ENCODE data around the gene RSPH4A. TPM values are rescaled to one million over a fixed set of nuclear protein-coding genes. Genes with fewer than 3 reads are reported as not detected.

Gene RSPH4A
- total RNA-seq, 5 donors from 2014 or later (not counting 1 experiment from before 2014, with no cell fraction given): 0.38 to 0.91 (median 0.43) TPM

DNA sequence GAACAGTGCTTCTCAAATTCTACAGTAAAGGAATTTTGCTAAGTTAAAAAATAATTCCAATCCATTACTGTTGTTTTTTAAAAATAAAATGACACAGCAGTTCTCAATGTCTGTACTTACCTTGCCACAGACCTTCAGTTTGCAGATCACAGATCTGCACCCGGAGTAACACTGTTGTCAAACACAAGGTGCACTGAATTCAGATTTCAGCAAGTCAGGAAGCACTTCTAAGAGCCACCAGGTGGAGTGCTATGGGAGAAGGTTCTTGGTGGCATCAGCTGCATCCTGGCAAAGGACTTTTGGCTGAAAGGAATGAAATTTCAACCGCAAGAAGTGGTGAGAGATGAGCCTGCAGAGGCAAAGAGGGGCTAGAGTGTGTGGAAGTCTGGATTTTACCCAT lies 17.4 kb downstream of the RSPH4A start:
- ChIA-PET POLR2A (interaction anchor here in 1 of 2 donors (0.7 kb wide), 1 partner anchor 27 kb away, joined by 8 read pairs; no protein-coding TSS in a partner anchor), CTCF (no interaction called here)
- Mint-ChIP-seq H3K9me3 (no peaks in the 10 kb centered on the region), H3K27ac (no peak overlapping the region), H3K27me3 (no peaks in the 10 kb centered on the region), H3K4me3 (no peak overlapping the region), H3K36me3 (peaks cover 32% of the 10 kb centered on the region), H3K4me1 (peaks cover 0 to 9% (median 1%) of the 10 kb centered on the region in 3 donors)
- H3K27me3 ChIP-seq (replicated peaks in 1 of 2; ENCODE audit: control insufficient read depth in 2 of 2, extremely low read depth in 1 of 2, insufficient read depth in 2 of 2, low read length in 1 of 2): no peaks in the 10 kb centered on the region
- H3K4me3 ChIP-seq (ENCODE audit: control insufficient read depth in 1 of 2, extremely low read depth in 1 of 2, low read length in 1 of 2): no peak overlapping the region
- no peak overlapping the region for H3K27ac ChIP-seq (ENCODE audit: low read length)
- WGBS (ENCODE audit: insufficient coverage): 60% methylated on average over 2 of the region's 2 CpGs
- peaks cover 5 to 12% of the 10 kb centered on the region in 2 donors for H3K36me3 ChIP-seq (ENCODE audit: control insufficient read depth in 2 of 2, extremely low read depth in 1 of 2, insufficient read depth in 1 of 2, low read length in 1 of 2)
- ATAC-seq (replicated peaks in 1 of 4) (no peak), DNase-seq (peak in 1 of 35 experiments; percentile 5)
- H3K4me1 ChIP-seq (ENCODE audit: control insufficient read depth in 1 of 2, extremely low read depth in 1 of 2, insufficient read depth in 2 of 2, low read length in 2 of 2): no peaks in the 10 kb centered on the region
- H3K9me3 ChIP-seq: no peaks in the 10 kb centered on the region

DNA sequence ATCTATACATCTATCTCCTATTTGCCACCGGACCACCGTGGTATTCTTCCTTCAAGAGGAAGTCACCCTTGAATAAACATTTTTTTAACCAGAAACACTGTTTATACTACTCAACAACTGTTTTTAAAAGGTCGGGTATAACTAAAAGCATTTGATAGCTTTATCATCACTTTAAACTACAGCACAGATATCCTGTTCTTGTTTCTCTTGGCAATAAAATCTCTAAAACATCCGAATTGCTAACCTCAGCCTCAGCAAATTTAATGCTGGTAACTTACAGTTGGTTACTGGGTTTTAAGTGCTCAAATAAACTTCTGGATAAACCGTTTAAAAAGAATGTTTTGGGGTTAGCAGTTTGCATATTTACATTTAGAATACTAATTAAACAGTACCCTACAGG lies 31.9 kb downstream of the RSPH4A start:
- H3K36me3 Mint-ChIP-seq: peaks cover 35% of the 10 kb centered on the region
- DNase-seq (no peak), ATAC-seq (replicated peaks in 1 of 4) (no peak)
- H3K4me3 Mint-ChIP-seq: no peak overlapping the region
- Histone ChIP-seq H3K27ac (ENCODE audit: low read length) (no peak overlapping the region), H3K27me3 (replicated peaks in 1 of 2; ENCODE audit: control insufficient read depth in 2 of 2, extremely low read depth in 1 of 2, insufficient read depth in 2 of 2, low read length in 1 of 2) (no peaks in the 10 kb centered on the region), H3K4me1 (ENCODE audit: control insufficient read depth in 1 of 2, extremely low read depth in 1 of 2, insufficient read depth in 2 of 2, low read length in 2 of 2) (no peaks in the 10 kb centered on the region), H3K9me3 (no peaks in the 10 kb centered on the region), H3K36me3 (ENCODE audit: control insufficient read depth in 2 of 2, extremely low read depth in 1 of 2, insufficient read depth in 1 of 2, low read length in 1 of 2) (peaks cover 0 to 23% of the 10 kb centered on the region in 2 donors), H3K4me3 (ENCODE audit: control insufficient read depth in 1 of 2, extremely low read depth in 1 of 2, low read length in 1 of 2) (no peak overlapping the region)
- H3K9me3 Mint-ChIP-seq: no peaks in the 10 kb centered on the region
- ChIA-PET POLR2A (interaction anchor here (0.5 to 0.7 kb wide), 3 partner anchors 430 to 1954 kb away, joined by 3 read pairs; no protein-coding TSS in a partner anchor), CTCF (interaction anchor here (0.5 to 1.1 kb wide), 6 partner anchors 24 to 379 kb away, joined by 3 to 5 read pairs (median 4); no protein-coding TSS in a partner anchor)
- no peaks in the 10 kb centered on the region for H3K27me3 Mint-ChIP-seq
- H3K27ac Mint-ChIP-seq: no peak overlapping the region
- 55% methylated on average over 2 of the region's 5 CpGs for WGBS (ENCODE audit: insufficient coverage)
- peaks cover 8 to 11% (median 9%) of the 10 kb centered on the region in 3 donors for H3K4me1 Mint-ChIP-seq

DNA sequence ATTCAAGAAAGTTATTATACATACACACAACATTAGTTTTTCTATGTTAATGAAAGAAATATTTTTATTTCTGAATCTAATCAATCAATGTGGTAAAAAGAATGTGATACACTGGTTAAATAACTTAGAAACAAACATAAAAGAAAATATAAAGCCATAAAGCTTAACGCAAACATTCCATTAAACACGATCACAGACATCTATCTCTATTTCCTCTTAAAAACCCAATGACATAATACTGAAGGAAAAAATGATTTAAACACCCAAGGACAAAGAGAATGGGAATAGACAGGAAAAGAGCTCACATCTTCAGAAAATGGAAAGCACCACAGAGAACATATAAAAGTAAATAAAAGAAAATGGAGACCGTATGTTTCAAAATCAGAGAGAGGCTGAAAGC lies 32.9 kb downstream of the RSPH4A start:
- DNase-seq (no peak), ATAC-seq (replicated peaks in 1 of 4) (no peak)
- no peak overlapping the region for H3K27ac ChIP-seq (ENCODE audit: low read length)
- H3K36me3 Mint-ChIP-seq: peaks cover 27% of the 10 kb centered on the region
- H3K27ac Mint-ChIP-seq: no peak overlapping the region
- POLR2A ChIA-PET: interaction anchor here in 1 of 2 donors (0.6 kb wide), 1 partner anchor 897 kb away, joined by 3 read pairs; no protein-coding TSS in a partner anchor
- CTCF ChIA-PET: interaction anchor here (0.5 to 1.1 kb wide), 4 partner anchors 11 to 114 kb away, joined by 3 read pairs; partner anchors contain the start of gene ZUP1 (in 1 of the 2)
- H3K4me3 ChIP-seq (ENCODE audit: control insufficient read depth in 1 of 2, extremely low read depth in 1 of 2, low read length in 1 of 2): no peak overlapping the region
- no peaks in the 10 kb centered on the region for H3K27me3 Mint-ChIP-seq
- H3K4me1 Mint-ChIP-seq: peaks cover 8 to 9% (median 8%) of the 10 kb centered on the region in 3 donors
- H3K4me3 Mint-ChIP-seq: no peak overlapping the region
- H3K9me3 ChIP-seq: no peaks in the 10 kb centered on the region
- no peaks in the 10 kb centered on the region for H3K27me3 ChIP-seq (replicated peaks in 1 of 2; ENCODE audit: control insufficient read depth in 2 of 2, extremely low read depth in 1 of 2, insufficient read depth in 2 of 2, low read length in 1 of 2)
- peaks cover 0 to 23% of the 10 kb centered on the region in 2 donors for H3K36me3 ChIP-seq (ENCODE audit: control insufficient read depth in 2 of 2, extremely low read depth in 1 of 2, insufficient read depth in 1 of 2, low read length in 1 of 2)
- WGBS (ENCODE audit: insufficient coverage): no CpG with 5 or more reads among the region's 3 CpGs
- H3K9me3 Mint-ChIP-seq: no peaks in the 10 kb centered on the region
- H3K4me1 ChIP-seq (ENCODE audit: control insufficient read depth in 1 of 2, extremely low read depth in 1 of 2, insufficient read depth in 2 of 2, low read length in 2 of 2): no peaks in the 10 kb centered on the region

DNA sequence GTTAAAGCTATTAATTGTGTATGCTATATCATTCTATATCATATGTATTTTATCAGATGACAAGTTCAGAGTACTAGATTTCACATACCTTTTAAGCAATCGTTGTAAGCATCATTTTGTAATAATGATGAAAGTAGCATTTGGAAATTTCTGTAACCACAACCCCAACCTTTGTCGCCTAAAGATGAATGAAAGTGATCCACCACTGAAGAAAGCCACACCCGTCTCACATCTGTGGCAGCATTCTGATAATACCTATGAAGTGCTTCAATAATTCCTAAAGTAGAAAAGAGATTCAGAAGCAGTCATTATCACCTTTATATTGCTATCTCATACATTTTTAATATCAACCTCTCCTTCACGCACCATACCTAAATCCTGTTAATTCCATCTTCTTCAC lies 35.6 kb downstream of the RSPH4A start:
- DNase-seq (no peak), ATAC-seq (replicated peaks in 1 of 4) (no peak)
- no peaks in the 10 kb centered on the region for H3K9me3 Mint-ChIP-seq
- H3K4me1 ChIP-seq (ENCODE audit: control insufficient read depth in 1 of 2, extremely low read depth in 1 of 2, insufficient read depth in 2 of 2, low read length in 2 of 2): no peaks in the 10 kb centered on the region
- ChIA-PET CTCF (interaction anchor here (0.9 to 1.0 kb wide), 2 partner anchors 89 to 435 kb away, joined by 3 to 4 read pairs; no protein-coding TSS in a partner anchor), POLR2A (interaction anchor here in 1 of 2 donors (0.6 kb wide), 1 partner anchor 15 kb away, joined by 3 read pairs; no protein-coding TSS in a partner anchor)
- no peaks in the 10 kb centered on the region for H3K27me3 Mint-ChIP-seq
- WGBS (ENCODE audit: insufficient coverage): 69% methylated on average over 2 of the region's 4 CpGs
- H3K9me3 ChIP-seq: no peaks in the 10 kb centered on the region
- peaks cover 24% of the 10 kb centered on the region for H3K36me3 Mint-ChIP-seq
- peaks cover 5 to 8% (median 7%) of the 10 kb centered on the region in 3 donors for H3K4me1 Mint-ChIP-seq
- peaks cover 0 to 25% of the 10 kb centered on the region in 2 donors for H3K36me3 ChIP-seq (ENCODE audit: control insufficient read depth in 2 of 2, extremely low read depth in 1 of 2, insufficient read depth in 1 of 2, low read length in 1 of 2)
- no peak overlapping the region for H3K27ac ChIP-seq (ENCODE audit: low read length)
- H3K4me3 ChIP-seq (ENCODE audit: control insufficient read depth in 1 of 2, extremely low read depth in 1 of 2, low read length in 1 of 2): no peak overlapping the region
- no peak overlapping the region for H3K4me3 Mint-ChIP-seq
- H3K27ac Mint-ChIP-seq: peak overlapping the region; percentile 0 to 21
- H3K27me3 ChIP-seq (replicated peaks in 1 of 2; ENCODE audit: control insufficient read depth in 2 of 2, extremely low read depth in 1 of 2, insufficient read depth in 2 of 2, low read length in 1 of 2): no peaks in the 10 kb centered on the region

DNA sequence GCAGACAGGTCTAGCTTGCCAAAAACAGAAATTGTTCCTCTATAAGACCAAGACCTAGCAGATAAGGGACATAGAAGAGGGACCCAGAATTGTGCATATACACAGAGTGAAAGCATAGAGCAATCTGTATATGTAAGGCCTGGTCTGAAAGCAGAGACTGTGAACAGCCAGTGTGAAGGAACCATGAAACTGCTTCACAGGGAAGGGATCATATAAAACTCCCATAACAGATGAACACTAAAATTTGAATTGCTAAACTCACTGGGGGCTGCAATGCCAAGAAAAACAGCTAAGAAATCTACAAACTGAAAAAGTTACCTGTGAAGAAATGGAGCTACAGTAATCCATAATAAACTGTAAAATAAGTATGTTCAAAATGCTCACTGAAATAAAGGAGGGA lies 45.3 kb downstream of the RSPH4A start:
- Histone ChIP-seq H3K27me3 (replicated peaks in 1 of 2; ENCODE audit: control insufficient read depth in 2 of 2, extremely low read depth in 1 of 2, insufficient read depth in 2 of 2, low read length in 1 of 2) (no peaks in the 10 kb centered on the region), H3K4me1 (ENCODE audit: control insufficient read depth in 1 of 2, extremely low read depth in 1 of 2, insufficient read depth in 2 of 2, low read length in 2 of 2) (peaks cover 7 to 9% of the 10 kb centered on the region in 2 experiments), H3K27ac (ENCODE audit: low read length) (no peak overlapping the region), H3K36me3 (ENCODE audit: control insufficient read depth in 2 of 2, extremely low read depth in 1 of 2, insufficient read depth in 1 of 2, low read length in 1 of 2) (peaks cover 0 to 15% of the 10 kb centered on the region in 2 donors), H3K4me3 (ENCODE audit: control insufficient read depth in 1 of 2, extremely low read depth in 1 of 2, low read length in 1 of 2) (no peak overlapping the region), H3K9me3 (no peaks in the 10 kb centered on the region)
- Mint-ChIP-seq H3K4me3 (no peak overlapping the region), H3K4me1 (peaks cover 45 to 55% (median 48%) of the 10 kb centered on the region in 3 donors), H3K9me3 (no peaks in the 10 kb centered on the region), H3K27ac (no peak overlapping the region), H3K27me3 (no peaks in the 10 kb centered on the region), H3K36me3 (peaks cover 28% of the 10 kb centered on the region)
- no peak for ATAC-seq (replicated peaks in 1 of 4)
- DNase-seq: no peak
- POLR2A ChIA-PET: interaction anchor here (0.5 to 0.6 kb wide), 3 partner anchors 50 to 1040 kb away, joined by 3 to 7 read pairs (median 3); no protein-coding TSS in a partner anchor
- CTCF ChIA-PET: interaction anchor here in 1 of 2 donors (0.8 kb wide), 1 partner anchor 24 kb away, joined by 3 read pairs; no protein-coding TSS in a partner anchor

DNA sequence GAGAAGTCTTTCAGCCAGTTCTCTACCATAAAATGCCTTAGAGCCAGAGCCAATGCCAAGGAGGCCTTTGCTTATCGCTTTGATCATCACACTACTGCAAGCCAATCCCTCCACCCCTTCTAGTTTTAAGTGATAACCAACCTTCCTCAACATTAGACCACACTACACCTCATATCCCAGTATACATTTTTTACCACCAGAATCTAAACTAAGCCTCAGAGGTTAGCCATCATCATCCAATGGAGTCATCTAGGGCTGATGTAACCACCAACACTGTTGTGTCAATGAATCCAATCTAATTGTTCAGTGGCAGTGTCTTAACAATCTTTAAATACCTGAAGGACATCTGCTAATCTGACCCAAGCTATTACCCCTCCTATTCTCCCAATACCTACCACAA lies 45.9 kb downstream of the RSPH4A start:
- CTCF ChIA-PET: interaction anchor here in 1 of 2 donors (0.8 kb wide), 1 partner anchor 24 kb away, joined by 3 read pairs; no protein-coding TSS in a partner anchor

More for the DNA sequence above, 45.9 kb downstream of the RSPH4A start:
- WGBS (ENCODE audit: insufficient coverage): 92% methylated on average over 1 of the region's 1 CpG
- Histone ChIP-seq H3K36me3 (ENCODE audit: control insufficient read depth in 2 of 2, extremely low read depth in 1 of 2, insufficient read depth in 1 of 2, low read length in 1 of 2) (peaks cover 0 to 15% of the 10 kb centered on the region in 2 donors), H3K27me3 (replicated peaks in 1 of 2; ENCODE audit: control insufficient read depth in 2 of 2, extremely low read depth in 1 of 2, insufficient read depth in 2 of 2, low read length in 1 of 2) (no peaks in the 10 kb centered on the region), H3K4me1 (ENCODE audit: control insufficient read depth in 1 of 2, extremely low read depth in 1 of 2, insufficient read depth in 2 of 2, low read length in 2 of 2) (peaks cover 7 to 13% of the 10 kb centered on the region in 2 experiments), H3K4me3 (ENCODE audit: control insufficient read depth in 1 of 2, extremely low read depth in 1 of 2, low read length in 1 of 2) (no peak overlapping the region), H3K9me3 (no peaks in the 10 kb centered on the region), H3K27ac (ENCODE audit: low read length) (no peak overlapping the region)
- Mint-ChIP-seq H3K36me3 (peaks cover 25% of the 10 kb centered on the region), H3K4me1 (peaks cover 50 to 61% (median 53%) of the 10 kb centered on the region in 3 donors), H3K27ac (no peak overlapping the region), H3K27me3 (no peaks in the 10 kb centered on the region), H3K9me3 (no peaks in the 10 kb centered on the region), H3K4me3 (no peak overlapping the region)
- POLR2A ChIA-PET: interaction anchor here (0.6 kb wide), 2 partner anchors 18 to 49 kb away, joined by 3 read pairs; no protein-coding TSS in a partner anchor
- DNase-seq (no peak), ATAC-seq (replicated peaks in 1 of 4) (no peak)
